HepG2 (cell line): ENCODE measurements around the gene FAM171A2.

Source experiments
- HNF1B ChIP-seq: sonication (generic); formaldehyde crosslinking; IDR thresholded peaks from 2 replicates; pipeline ENCODE4 v1.5.1; 2020; ENCODE audit warnings: mild to moderate bottlenecking, moderate library complexity, missing genetic modification reagents
- NFYB ChIP-seq: sonication (generic); formaldehyde crosslinking; IDR thresholded peaks from 2 replicates; pipeline ENCODE4 v1.4.0; 2020; ENCODE audit warnings: missing genetic modification reagents
- POLR2A ChIP-seq, 2 experiments: IDR thresholded peaks; 2 replicates each; pipeline ENCODE4 v1.6.1; 2011; ENCODE audit warnings: low read depth in 2 of 2, low read length in 2 of 2, mild to moderate bottlenecking in 1 of 2, moderate library complexity in 1 of 2; ENCODE audit not compliant: insufficient read depth in 1 of 2
- POLR2AphosphoS5 ChIP-seq: IDR thresholded peaks from 2 replicates; pipeline ENCODE4 v1.6.1; 2012; ENCODE audit warnings: low read depth, low read length
- ZBTB33 ChIP-seq: sonication (generic); formaldehyde crosslinking; IDR thresholded peaks from 2 replicates; pipeline ENCODE4 v1.4.0; 2020; ENCODE audit warnings: missing genetic modification reagents
- ZNF598 ChIP-seq: sonication (generic); formaldehyde crosslinking; IDR thresholded peaks from 2 replicates; pipeline ENCODE4 v1.5.1; 2020; ENCODE audit warnings: mild to moderate bottlenecking, missing genetic modification reagents, borderline replicate concordance

- TF ChIP-seq HNF1B (CRISPR knock-in tag) (no peak), ZNF598 (no peak), POLR2A (IDR thresholded peaks at IDR 0.05; ENCODE audit: insufficient read depth in 1 of 2, low read depth in 2 of 2, low read length in 2 of 2) (no peak), NFYB (CRISPR knock-in tag) (no peak), ZBTB33 (CRISPR knock-in tag) (no peak), POLR2AphosphoS5 (no peak)
Measured at GRCh38 chr17:44362949-44363612, 572 bp downstream of the FAM171A2 start.
